Mononuclear cell (primary cell): ENCODE results near the gene MS4A10. TPM values are rescaled to one million over a fixed set of nuclear protein-coding genes. Genes with fewer than 3 reads are reported as not detected.
"Not testable (repeated sequence)": the region's sequence is repeated elsewhere in the genome, so short reads cannot be mapped to it uniquely, and the experiment has no call there.

Source experiments
- H3K27me3 ChIP-seq: 2 replicates; pipeline ENCODE4 v1.6.0; 2011; ENCODE audit warnings: low read length, control low read depth; ENCODE audit not compliant: insufficient read depth
- H3K4me1 ChIP-seq: 2 replicates; pipeline ENCODE4 v1.5.1; 2011; ENCODE audit warnings: mild to moderate bottlenecking, low read length, control low read depth; ENCODE audit not compliant: insufficient read depth
- H3K4me3 ChIP-seq: 2 replicates; pipeline ENCODE4 v1.5.1; 2011; ENCODE audit warnings: mild to moderate bottlenecking, low read length, moderate library complexity
- H3K9me3 ChIP-seq: 2 replicates; pipeline ENCODE4 v1.5.1; 2011; ENCODE audit warnings: low read depth, mild to moderate bottlenecking, control low read depth, low read length
- total RNA-seq: library from RNA; depleted of rRNA; stranded (reverse); fragments of >200 nt; gene quantifications from one replicate; pipeline ENCODE4 v1.2.3, GENCODE V29; 2012

The MS4A10 gene
- total RNA-seq, 1 donor, result not detected

- not testable (repeated sequence) for H3K4me1 ChIP-seq, H3K9me3 ChIP-seq, H3K27me3 ChIP-seq, H3K4me3 ChIP-seq
Measured at GRCh38 chr11:60759438-60760225, 25.5 kb upstream of the MS4A10 start.

GRCh38 chr11:60761436-60762190 lies 23.5 kb upstream of the MS4A10 start:
- H3K27me3 ChIP-seq, result no peaks in the 10 kb centered on the region
- no peak overlapping the region for H3K4me3 ChIP-seq
- H3K9me3 ChIP-seq, result no peaks in the 10 kb centered on the region
- H3K4me1 ChIP-seq, result peaks cover 9% of the 10 kb centered on the region

- Histone ChIP-seq H3K4me3 (no peak overlapping the region), H3K9me3 (no peaks in the 10 kb centered on the region), H3K27me3 (no peaks in the 10 kb centered on the region), H3K4me1 (peaks cover 9% of the 10 kb centered on the region)
Measured at GRCh38 chr11:60762851-60763691, 22.1 kb upstream of the MS4A10 start.

GRCh38 chr11:60763692-60764369 lies 21.3 kb upstream of the MS4A10 start:
- peaks cover 9% of the 10 kb centered on the region for H3K4me1 ChIP-seq
- no peaks in the 10 kb centered on the region for H3K9me3 ChIP-seq
- H3K27me3 ChIP-seq, result no peaks in the 10 kb centered on the region
- no peak overlapping the region for H3K4me3 ChIP-seq

GRCh38 chr11:60764879-60765278 lies 20.3 kb upstream of the MS4A10 start:
- no peaks in the 10 kb centered on the region for H3K9me3 ChIP-seq
- peaks cover 1% of the 10 kb centered on the region for H3K4me1 ChIP-seq
- no peak overlapping the region for H3K4me3 ChIP-seq
- H3K27me3 ChIP-seq, result no peaks in the 10 kb centered on the region

GRCh38 chr11:60765355-60765754 lies 19.8 kb upstream of the MS4A10 start:
- no peaks in the 10 kb centered on the region for H3K27me3 ChIP-seq
- H3K4me1 ChIP-seq, result no peaks in the 10 kb centered on the region
- H3K9me3 ChIP-seq, result no peaks in the 10 kb centered on the region
- H3K4me3 ChIP-seq, result no peak overlapping the region

- no peak overlapping the region for H3K4me3 ChIP-seq
- no peaks in the 10 kb centered on the region for H3K27me3 ChIP-seq
- H3K4me1 ChIP-seq, result no peaks in the 10 kb centered on the region
Measured at GRCh38 chr11:60766547-60766946, 18.6 kb upstream of the MS4A10 start.

GRCh38 chr11:60767388-60767811 lies 17.7 kb upstream of the MS4A10 start:
- Histone ChIP-seq H3K9me3 (no peaks in the 10 kb centered on the region), H3K4me1 (no peaks in the 10 kb centered on the region), H3K27me3 (no peaks in the 10 kb centered on the region), H3K4me3 (no peak overlapping the region)

More at GRCh38 chr11:60766547-60766946, 18.6 kb upstream of the MS4A10 start:
- no peaks in the 10 kb centered on the region for H3K9me3 ChIP-seq

GRCh38 chr11:60768202-60768601 lies 16.9 kb upstream of the MS4A10 start:
- Histone ChIP-seq H3K4me1 (no peaks in the 10 kb centered on the region), H3K9me3 (no peaks in the 10 kb centered on the region), H3K27me3 (no peaks in the 10 kb centered on the region), H3K4me3 (no peak overlapping the region)

- Histone ChIP-seq H3K4me3 (no peak overlapping the region), H3K27me3 (no peaks in the 10 kb centered on the region), H3K4me1 (no peaks in the 10 kb centered on the region), H3K9me3 (no peaks in the 10 kb centered on the region)
Measured at GRCh38 chr11:60769273-60769672, 15.9 kb upstream of the MS4A10 start.

GRCh38 chr11:60769811-60770210 lies 15.3 kb upstream of the MS4A10 start:
- H3K4me3 ChIP-seq, result no peak overlapping the region
- no peaks in the 10 kb centered on the region for H3K9me3 ChIP-seq
- H3K4me1 ChIP-seq, result no peaks in the 10 kb centered on the region
- no peaks in the 10 kb centered on the region for H3K27me3 ChIP-seq

GRCh38 chr11:60771146-60771545 lies 14.0 kb upstream of the MS4A10 start:
- Histone ChIP-seq H3K4me1 (no peaks in the 10 kb centered on the region), H3K9me3 (no peaks in the 10 kb centered on the region), H3K4me3 (no peak overlapping the region), H3K27me3 (no peaks in the 10 kb centered on the region)

- Histone ChIP-seq H3K4me3 (no peak overlapping the region), H3K4me1 (no peaks in the 10 kb centered on the region), H3K27me3 (no peaks in the 10 kb centered on the region), H3K9me3 (no peaks in the 10 kb centered on the region)
Measured at GRCh38 chr11:60771879-60772525, 13.1 kb upstream of the MS4A10 start.

- Histone ChIP-seq H3K4me3 (no peak overlapping the region), H3K9me3 (no peaks in the 10 kb centered on the region), H3K27me3 (no peaks in the 10 kb centered on the region), H3K4me1 (no peaks in the 10 kb centered on the region)
Measured at GRCh38 chr11:60772666-60773065, 12.5 kb upstream of the MS4A10 start.
